ENCODE results near the gene NYNRIN.
"Not testable (repeated sequence)": the region's sequence is repeated elsewhere in the genome, so short reads cannot be mapped to it uniquely, and the experiment has no call there.

The NYNRIN gene

DNA sequence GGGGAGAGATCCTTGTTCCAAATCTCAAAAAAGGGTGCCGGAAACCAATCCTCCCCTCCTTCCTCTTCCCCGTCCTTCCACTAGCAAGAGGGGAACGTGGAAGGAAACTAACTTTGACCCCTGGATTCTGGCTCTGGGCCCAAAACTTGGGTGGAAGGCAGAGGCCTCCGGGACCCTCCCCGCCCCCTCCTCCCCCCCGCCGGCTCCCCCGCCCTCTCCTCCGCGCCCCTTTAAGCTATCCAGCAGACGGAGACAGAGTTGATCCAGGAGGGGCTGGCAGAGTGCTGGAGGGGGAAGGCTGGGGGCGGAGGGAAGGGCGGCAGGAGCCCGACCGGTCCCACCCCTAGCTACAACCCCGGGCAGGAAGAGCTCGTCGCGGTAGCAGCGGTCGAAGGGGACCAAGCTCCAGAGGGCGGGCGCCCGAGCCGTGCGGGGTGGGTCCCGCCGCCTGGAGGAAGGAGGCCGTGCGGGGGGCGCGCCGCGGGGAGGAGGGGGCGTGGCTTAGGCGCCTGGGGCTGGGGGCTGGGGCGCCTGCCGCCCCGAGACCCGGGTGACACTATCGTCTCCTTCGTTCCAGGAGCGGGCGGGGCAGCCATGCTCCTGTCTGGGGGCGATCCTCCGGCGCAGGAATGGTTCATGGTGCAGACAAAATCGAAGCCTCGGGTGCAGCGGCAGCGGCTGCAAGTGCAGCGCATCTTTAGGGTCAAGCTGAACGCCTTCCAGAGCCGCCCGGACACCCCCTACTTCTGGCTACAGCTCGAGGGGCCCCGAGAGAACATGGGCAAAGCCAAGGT lies at the start of gene NYNRIN:
NYNRIN (plus strand) TSS at position 351 of the 794 bp plus-strand sequence; CDS start at position 595, 244 bp downstream.
- no peak for DNase-seq

DNA sequence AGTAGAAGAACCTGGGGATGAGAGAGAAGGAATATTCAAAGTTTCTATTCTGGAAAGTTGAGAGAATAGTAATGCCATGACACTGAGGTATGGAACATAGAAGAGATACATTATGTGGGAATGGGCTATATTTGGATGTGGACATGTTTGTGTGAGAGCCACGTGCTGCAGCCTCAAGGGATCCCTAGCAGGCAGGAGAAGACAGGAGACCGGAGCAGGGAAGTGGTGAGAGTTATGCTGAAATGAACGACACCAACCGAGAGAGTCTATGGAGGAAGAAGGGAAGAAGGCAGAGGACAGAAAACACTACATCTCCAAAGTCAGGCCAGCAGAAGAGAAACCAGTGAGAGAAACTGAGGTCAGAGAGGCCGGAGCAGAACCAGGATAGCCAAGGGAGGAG lies 49.1 kb upstream of the NYNRIN start:
- no peak for DNase-seq

DNA sequence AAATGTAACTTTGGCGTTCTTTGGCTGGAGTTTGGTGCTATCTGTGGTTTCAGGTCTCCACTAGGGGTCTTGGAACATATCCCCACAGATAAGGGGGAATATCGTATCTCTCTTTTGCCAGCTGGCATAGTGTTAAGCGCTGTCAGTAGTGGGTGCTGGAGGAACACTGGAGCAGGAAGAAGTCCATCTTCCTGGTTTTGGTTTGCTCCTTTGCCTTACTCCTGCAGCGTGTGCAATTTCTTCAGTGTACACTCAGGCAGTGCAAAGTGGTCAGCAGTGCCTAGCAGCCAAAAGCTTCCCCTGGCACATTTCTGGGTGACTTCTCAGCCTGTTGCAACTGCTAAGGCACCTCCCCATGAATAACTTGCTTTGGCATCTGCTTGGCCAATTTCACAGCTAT lies 47.3 kb upstream of the NYNRIN start:
- no peak for DNase-seq

- no peak for DNase-seq
Measured at GRCh38 chr14:24353559-24354481, 45.0 kb upstream of the NYNRIN start.

- DNase-seq = not testable (repeated sequence)
Measured at GRCh38 chr14:24354482-24354825, 44.3 kb upstream of the NYNRIN start.

DNA sequence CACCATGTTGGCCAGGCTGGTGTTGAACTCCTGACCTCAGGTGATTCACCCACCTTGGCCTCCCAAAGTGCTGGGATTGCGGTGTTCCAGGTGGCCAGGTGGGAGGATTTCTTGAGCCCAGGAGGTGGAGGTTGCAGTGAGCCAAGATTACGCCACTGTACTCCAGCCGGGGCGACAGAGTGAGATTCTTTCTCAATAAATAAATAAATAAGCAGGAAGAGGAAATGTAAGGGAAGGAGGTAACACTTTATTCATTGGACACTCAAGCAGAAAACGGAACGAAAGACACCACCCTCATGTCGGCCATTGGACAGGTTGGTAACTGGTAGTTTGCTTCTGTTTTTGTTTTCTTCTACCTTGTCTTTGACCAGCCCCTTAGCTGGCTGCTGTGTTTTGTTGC lies 43.8 kb upstream of the NYNRIN start:
- DNase-seq = no peak

DNA sequence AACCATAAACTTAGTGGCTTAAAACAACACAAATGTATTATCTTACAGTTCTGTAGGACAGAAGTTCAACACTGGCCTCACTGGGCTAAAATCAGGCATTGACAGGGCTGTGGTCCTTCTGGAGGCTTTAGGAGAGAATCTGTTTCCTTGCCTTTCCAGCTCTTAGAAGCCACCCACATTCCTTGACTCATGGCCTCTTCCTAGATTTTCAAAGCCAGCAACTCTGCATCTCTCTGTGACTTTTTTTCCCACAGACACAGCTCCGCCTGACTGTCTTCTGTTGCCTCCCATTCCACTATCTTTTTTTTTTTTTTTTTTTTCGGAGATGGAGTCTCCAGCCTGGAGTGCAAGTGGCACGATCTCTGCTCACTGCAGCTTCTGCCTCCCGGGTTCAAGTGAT lies 42.6 kb upstream of the NYNRIN start:
- DNase-seq = no peak

DNA sequence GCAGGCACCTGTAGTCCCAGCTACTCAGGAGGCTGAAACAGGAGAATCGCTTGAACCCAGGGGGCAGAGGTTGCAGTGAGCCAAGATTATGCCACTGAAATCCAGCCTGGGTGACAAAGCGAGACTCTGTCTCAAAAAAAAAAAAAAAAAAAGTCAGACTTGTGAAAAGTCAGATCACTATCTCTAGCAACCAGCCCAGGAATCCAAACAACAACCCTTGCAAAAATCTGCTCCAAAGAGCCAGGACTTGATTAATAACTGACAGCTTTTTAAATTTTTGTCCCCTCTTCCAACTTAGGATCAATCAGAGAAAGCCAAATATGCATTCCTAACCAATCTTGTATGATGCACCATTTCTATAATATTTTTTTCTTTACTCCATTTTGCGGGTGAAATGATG lies 38.5 kb upstream of the NYNRIN start:
- no peak for DNase-seq

DNA sequence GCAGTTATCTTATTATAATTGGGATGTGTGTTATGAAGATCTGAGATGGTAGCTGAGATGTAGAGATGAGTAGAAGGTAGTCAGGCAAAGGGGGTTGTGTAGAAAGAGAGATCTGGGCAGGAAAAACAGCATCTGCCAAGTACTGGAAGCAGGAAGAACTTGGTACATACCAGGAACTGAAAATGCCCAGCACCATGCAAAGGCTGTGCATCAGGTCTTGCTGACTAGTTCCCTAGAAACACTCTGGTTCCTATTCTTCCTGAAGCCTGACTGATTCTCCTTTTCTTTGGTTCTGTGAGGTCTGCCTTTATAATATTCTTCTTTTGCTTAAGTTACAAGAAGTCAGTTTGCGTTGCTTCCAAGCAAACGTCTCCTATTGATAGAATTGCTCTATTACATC lies 37.5 kb upstream of the NYNRIN start:
- no peak for DNase-seq

GRCh38 chr14:24362241-24362960 lies 36.4 kb upstream of the NYNRIN start:
- no peak for DNase-seq

DNA sequence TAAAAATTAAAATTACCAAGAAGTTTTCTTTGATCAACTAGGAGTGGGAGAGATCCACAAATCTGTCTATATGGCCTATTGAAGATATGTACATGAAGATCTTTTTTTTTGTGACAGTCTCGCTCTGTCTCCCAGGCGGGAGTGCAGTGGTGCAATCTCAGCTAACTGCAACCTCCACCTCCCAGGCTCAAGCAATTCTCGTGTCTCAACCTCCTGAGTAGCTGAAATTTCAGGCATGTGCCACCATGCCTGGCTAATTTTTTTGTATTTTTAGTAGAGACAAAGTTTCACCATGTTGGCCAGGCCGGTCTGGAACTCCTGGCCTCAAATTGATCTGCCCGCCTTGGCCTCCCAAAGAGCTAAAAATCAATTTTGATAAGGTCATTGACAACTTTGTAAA lies 35.4 kb upstream of the NYNRIN start:
- no peak for DNase-seq

DNA sequence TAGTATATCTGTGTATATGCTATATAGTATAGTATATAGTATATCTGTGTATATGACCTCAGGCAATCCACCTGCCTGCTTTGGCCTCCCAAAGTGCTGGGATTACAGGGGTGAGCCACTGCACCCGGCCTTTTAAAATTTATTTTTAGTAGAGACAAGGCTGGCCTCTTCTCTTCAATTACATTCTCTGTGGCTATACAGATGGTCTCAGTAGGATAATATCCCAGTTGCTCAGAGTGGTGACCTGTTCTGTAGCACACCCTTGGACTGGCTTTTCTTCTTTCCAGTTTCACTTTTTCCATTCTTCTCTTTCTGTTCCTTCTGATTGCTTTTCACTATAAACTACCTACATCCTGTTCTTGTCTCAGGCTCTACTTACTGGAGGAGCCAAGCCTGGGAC lies 34.0 kb upstream of the NYNRIN start:
- DNase-seq = no peak

- DNase-seq = peak; percentile 82
Measured at GRCh38 chr14:24365600-24366412, 33.0 kb upstream of the NYNRIN start.

- DNase-seq = no peak
Measured at GRCh38 chr14:24366413-24366720, 32.4 kb upstream of the NYNRIN start.

GRCh38 chr14:24366721-24367513 lies 31.9 kb upstream of the NYNRIN start:
- peak; percentile 96 for DNase-seq

GRCh38 chr14:24367514-24368211 lies 31.1 kb upstream of the NYNRIN start, which contains the start of gene NFATC4:
NFATC4 (plus strand) TSS chr14:24368184; CDS start chr14:24368341, 157 bp downstream.
- peak; percentile 80 for DNase-seq

GRCh38 chr14:24368212-24368561 lies 30.6 kb upstream of the NYNRIN start:
- no peak for DNase-seq

- DNase-seq = peak; percentile 37
Measured at GRCh38 chr14:24368562-24369252, 30.1 kb upstream of the NYNRIN start.

DNA sequence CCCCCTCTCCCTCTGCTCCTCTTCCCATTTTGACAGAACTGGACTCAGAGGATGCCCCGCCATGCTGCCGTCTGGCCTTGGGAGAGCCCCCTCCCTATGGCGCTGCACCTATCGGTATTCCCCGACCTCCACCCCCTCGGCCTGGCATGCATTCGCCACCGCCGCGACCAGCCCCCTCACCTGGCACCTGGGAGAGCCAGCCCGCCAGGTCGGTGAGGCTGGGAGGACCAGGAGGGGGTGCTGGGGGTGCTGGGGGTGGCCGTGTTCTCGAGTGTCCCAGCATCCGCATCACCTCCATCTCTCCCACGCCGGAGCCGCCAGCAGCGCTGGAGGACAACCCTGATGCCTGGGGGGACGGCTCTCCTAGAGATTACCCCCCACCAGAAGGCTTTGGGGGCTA lies 29.3 kb upstream of the NYNRIN start:
- DNase-seq = no peak

DNA sequence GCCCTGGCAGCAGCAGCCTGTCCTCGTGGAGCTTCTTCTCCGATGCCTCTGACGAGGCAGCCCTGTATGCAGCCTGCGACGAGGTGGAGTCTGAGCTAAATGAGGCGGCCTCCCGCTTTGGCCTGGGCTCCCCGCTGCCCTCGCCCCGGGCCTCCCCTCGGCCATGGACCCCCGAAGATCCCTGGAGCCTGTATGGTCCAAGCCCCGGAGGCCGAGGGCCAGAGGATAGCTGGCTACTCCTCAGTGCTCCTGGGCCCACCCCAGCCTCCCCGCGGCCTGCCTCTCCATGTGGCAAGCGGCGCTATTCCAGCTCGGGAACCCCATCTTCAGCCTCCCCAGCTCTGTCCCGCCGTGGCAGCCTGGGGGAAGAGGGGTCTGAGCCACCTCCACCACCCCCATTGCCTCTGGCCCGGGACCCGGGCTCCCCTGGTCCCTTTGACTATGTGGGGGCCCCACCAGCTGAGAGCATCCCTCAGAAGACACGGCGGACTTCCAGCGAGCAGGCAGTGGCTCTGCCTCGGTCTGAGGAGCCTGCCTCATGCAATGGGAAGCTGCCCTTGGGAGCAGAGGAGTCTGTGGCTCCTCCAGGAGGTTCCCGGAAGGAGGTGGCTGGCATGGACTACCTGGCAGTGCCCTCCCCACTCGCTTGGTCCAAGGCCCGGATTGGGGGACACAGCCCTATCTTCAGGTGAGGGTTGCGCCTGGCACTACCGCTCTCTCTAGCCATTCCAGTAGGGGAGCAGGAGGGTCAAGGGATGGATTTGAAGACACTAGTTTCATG lies 28.7 kb upstream of the NYNRIN start:
- no peak for DNase-seq

Data from NCI-H2227 treated with DMSO at 0.1 percent for 48 hours (cell line).